Measurements from ENCODE around the gene KLRF1. TPM values are rescaled to one million over a fixed set of nuclear protein-coding genes. Genes with fewer than 3 reads are reported as not detected.

The KLRF1 gene
- total RNA-seq, 1 donor from 2014 or later: not detected

DNA sequence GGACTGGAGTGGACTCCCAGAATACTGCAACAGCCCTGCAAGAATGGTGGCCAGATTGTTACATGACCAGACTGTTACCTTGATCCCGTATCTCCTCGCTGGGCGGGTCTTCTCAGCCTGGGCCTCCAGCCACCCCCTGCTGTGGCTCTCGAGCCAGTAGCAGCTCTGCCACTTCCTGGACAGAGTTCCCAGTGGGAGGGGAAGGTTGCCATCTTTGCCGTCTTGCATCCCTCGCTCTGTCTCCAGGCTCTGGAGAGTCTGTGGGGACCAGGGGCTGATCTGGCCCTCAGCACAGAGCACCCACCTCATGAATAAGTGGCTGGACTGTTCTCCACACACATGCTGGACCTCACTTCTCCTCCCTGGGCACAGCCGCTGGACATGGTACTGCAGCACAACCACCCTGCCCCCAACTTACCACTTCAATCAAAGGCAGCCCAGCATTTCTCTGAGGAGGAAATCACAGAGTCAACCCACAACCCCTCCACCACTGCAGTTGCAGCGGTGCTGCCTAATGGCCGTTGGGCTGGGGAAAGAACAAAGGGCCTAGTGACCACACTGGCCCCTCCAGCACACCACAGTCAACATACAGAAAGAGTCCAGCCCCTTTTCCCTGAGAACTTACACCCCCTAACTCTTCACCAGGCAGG lies 6.9 kb upstream of the KLRF1 start:
- Mint-ChIP-seq H3K4me1 (ENCODE audit: low read depth) (no peaks in the 10 kb centered on the region), H3K27me3 (peaks cover 8% of the 10 kb centered on the region), H3K4me3 (ENCODE audit: low read depth) (no peak overlapping the region), H3K9me3 (ENCODE audit: low read depth) (no peaks in the 10 kb centered on the region), H3K27ac (no peak overlapping the region), H3K36me3 (ENCODE audit: insufficient read depth) (no peaks in the 10 kb centered on the region)
- no peak for DNase-seq (ENCODE audit: low spot score, unreplicated experiment)
- TF ChIP-seq, protein P1, sequence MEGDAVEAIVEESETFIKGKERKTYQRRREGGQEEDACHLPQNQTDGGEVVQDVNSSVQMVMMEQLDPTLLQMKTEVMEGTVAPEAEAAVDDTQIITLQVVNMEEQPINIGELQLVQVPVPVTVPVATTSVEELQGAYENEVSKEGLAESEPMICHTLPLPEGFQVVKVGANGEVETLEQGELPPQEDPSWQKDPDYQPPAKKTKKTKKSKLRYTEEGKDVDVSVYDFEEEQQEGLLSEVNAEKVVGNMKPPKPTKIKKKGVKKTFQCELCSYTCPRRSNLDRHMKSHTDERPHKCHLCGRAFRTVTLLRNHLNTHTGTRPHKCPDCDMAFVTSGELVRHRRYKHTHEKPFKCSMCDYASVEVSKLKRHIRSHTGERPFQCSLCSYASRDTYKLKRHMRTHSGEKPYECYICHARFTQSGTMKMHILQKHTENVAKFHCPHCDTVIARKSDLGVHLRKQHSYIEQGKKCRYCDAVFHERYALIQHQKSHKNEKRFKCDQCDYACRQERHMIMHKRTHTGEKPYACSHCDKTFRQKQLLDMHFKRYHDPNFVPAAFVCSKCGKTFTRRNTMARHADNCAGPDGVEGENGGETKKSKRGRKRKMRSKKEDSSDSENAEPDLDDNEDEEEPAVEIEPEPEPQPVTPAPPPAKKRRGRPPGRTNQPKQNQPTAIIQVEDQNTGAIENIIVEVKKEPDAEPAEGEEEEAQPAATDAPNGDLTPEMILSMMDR (IDR thresholded peaks at IDR 0.05; ENCODE audit: unreplicated experiment): no peak

- no peak for DNase-seq (ENCODE audit: low spot score, unreplicated experiment)
- Mint-ChIP-seq H3K4me3 (ENCODE audit: low read depth) (no peak overlapping the region), H3K4me1 (ENCODE audit: low read depth) (no peaks in the 10 kb centered on the region), H3K27ac (no peak overlapping the region), H3K36me3 (ENCODE audit: insufficient read depth) (no peaks in the 10 kb centered on the region), H3K9me3 (ENCODE audit: low read depth) (no peaks in the 10 kb centered on the region), H3K27me3 (no peaks in the 10 kb centered on the region)
- TF ChIP-seq, protein P1 (IDR thresholded peaks at IDR 0.05; ENCODE audit: unreplicated experiment): no peak
Measured at GRCh38 chr12:9829483-9829882, 2.2 kb downstream of the KLRF1 start.

DNA sequence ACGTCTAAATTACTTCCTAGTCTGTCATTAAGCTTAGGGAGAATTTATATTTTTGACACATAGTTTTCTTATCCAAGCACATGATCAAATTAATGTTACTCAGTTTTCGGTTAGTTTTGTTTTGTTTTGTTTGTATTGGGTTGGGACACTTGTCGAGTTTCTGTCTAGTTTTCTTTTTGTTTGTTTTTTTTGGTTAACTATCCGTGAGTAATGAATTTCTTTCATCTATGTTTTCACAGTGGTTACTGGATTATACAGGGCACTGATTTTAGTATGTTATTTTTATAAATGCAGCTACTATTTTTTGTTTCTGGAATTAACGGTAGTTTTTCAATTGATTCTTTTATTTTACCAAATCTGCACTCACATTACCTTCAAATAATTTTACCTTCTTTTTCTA lies 2.7 kb downstream of the KLRF1 start:
- H3K4me3 Mint-ChIP-seq (ENCODE audit: low read depth): no peak overlapping the region
- no peaks in the 10 kb centered on the region for H3K27me3 Mint-ChIP-seq
- TF ChIP-seq, protein P1 (IDR thresholded peaks at IDR 0.05; ENCODE audit: unreplicated experiment): no peak
- peak overlapping the region; percentile 45 for H3K27ac Mint-ChIP-seq
- no peaks in the 10 kb centered on the region for H3K36me3 Mint-ChIP-seq (ENCODE audit: insufficient read depth)
- no peaks in the 10 kb centered on the region for H3K9me3 Mint-ChIP-seq (ENCODE audit: low read depth)
- H3K4me1 Mint-ChIP-seq (ENCODE audit: low read depth): no peaks in the 10 kb centered on the region
- DNase-seq (ENCODE audit: low spot score, unreplicated experiment): no peak

DNA sequence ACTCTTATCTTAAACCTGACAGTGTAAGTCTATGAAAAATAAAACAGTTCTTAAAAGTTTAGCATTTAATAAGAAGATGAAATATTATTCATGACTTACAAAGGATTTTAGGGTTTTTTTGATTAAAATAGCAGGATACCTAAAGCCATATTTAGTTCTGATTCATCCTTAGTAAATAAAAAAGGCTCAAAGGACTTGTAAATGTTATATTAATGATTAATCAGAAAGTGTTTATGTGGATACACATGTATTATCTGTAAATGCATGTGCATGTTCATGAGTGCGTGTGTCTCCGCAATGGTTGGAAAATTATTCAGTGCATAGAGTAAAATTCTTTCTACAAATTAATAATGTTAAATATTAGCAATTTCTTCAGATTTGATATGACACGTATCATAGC lies 4.4 kb downstream of the KLRF1 start:
- Mint-ChIP-seq H3K27me3 (no peaks in the 10 kb centered on the region), H3K4me1 (ENCODE audit: low read depth) (no peaks in the 10 kb centered on the region), H3K9me3 (ENCODE audit: low read depth) (no peaks in the 10 kb centered on the region), H3K36me3 (ENCODE audit: insufficient read depth) (no peaks in the 10 kb centered on the region), H3K27ac (no peak overlapping the region), H3K4me3 (ENCODE audit: low read depth) (no peak overlapping the region)
- DNase-seq (ENCODE audit: low spot score, unreplicated experiment): no peak
- TF ChIP-seq, protein P1 (IDR thresholded peaks at IDR 0.05; ENCODE audit: unreplicated experiment): no peak

DNA sequence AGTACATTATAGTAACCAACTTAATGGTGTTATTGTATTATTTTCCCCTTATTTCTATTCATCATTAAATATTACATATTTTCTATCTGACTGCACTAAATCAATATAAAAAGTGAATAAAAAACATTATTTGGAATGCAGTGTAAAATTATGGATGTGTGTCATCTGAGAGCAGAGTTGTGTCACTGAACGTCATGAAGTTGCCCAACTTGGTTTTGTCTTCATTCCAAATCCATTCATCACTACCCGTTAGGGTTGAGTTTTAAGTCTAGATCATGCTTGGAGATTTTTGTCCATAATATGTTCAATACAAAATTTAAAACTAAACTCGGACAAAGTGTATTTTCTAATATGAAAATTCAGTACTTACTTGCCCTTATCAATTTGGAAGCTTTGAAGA lies 16.1 kb downstream of the KLRF1 start:
- no peak overlapping the region for H3K4me3 Mint-ChIP-seq (ENCODE audit: low read depth)
- peaks cover 3% of the 10 kb centered on the region for H3K27me3 Mint-ChIP-seq
- H3K4me1 Mint-ChIP-seq (ENCODE audit: low read depth): no peaks in the 10 kb centered on the region
- peaks cover 8% of the 10 kb centered on the region for H3K9me3 Mint-ChIP-seq (ENCODE audit: low read depth)
- no peak overlapping the region for H3K27ac Mint-ChIP-seq
- no peaks in the 10 kb centered on the region for H3K36me3 Mint-ChIP-seq (ENCODE audit: insufficient read depth)
- no peak for DNase-seq (ENCODE audit: low spot score, unreplicated experiment)
- TF ChIP-seq, protein P1 (IDR thresholded peaks at IDR 0.05; ENCODE audit: unreplicated experiment): no peak
